ENCODE results near the gene PCSK6. TPM values are rescaled to one million over a fixed set of nuclear protein-coding genes. Genes with fewer than 3 reads are reported as not detected.
A peak's percentile ranks its signal among the peaks of the same experiment; 100 is the strongest.

Gene PCSK6
- total and polyA plus RNA-seq, 3 experiments from 2014 or later, result 0.74 to 1.7 (median 0.95) TPM

GRCh38 chr15:101479342-101479845 is 10.1 kb downstream of the PCSK6 start:
- Mint-ChIP-seq H3K27me3 (peaks cover 9 to 25% of the 10 kb centered on the region in 2 donors), H3K27ac (no peak overlapping the region), H3K9me3 (no peaks in the 10 kb centered on the region), H3K4me1 (no peaks in the 10 kb centered on the region), H3K4me3 (no peak overlapping the region), H3K36me3 (no peaks in the 10 kb centered on the region)
- Histone ChIP-seq H3K4me3 (ENCODE audit: low read length) (no peak overlapping the region), H3K27me3 (ENCODE audit: insufficient read depth, low read length, poor library complexity, severe bottlenecking) (no peaks in the 10 kb centered on the region), H3K4me1 (ENCODE audit: insufficient read depth, low read length) (no peaks in the 10 kb centered on the region), H3K36me3 (ENCODE audit: insufficient read depth, low read length) (no peaks in the 10 kb centered on the region), H3K27ac (ENCODE audit: low read depth, low read length) (no peak overlapping the region), H3K9me3 (ENCODE audit: low read length) (no peaks in the 10 kb centered on the region)
- DNase-seq, result no peak
- ChIA-PET CTCF (no interaction called here), POLR2A (no interaction called here)

- Mint-ChIP-seq H3K4me3 (no peak overlapping the region), H3K9me3 (no peaks in the 10 kb centered on the region), H3K27me3 (peaks cover 9 to 25% of the 10 kb centered on the region in 2 donors), H3K27ac (no peak overlapping the region), H3K36me3 (no peaks in the 10 kb centered on the region), H3K4me1 (no peaks in the 10 kb centered on the region)
- no peaks in the 10 kb centered on the region for H3K27me3 ChIP-seq (ENCODE audit: insufficient read depth, low read length, poor library complexity, severe bottlenecking)
- H3K4me3 ChIP-seq (ENCODE audit: low read length), result no peak overlapping the region
- no peak for DNase-seq
- ChIA-PET CTCF (no interaction called here), POLR2A (no interaction called here)
- no peak overlapping the region for H3K27ac ChIP-seq (ENCODE audit: low read depth, low read length)
- no peaks in the 10 kb centered on the region for H3K4me1 ChIP-seq (ENCODE audit: insufficient read depth, low read length)
- no peaks in the 10 kb centered on the region for H3K36me3 ChIP-seq (ENCODE audit: insufficient read depth, low read length)
- H3K9me3 ChIP-seq (ENCODE audit: low read length), result no peaks in the 10 kb centered on the region
Measured at GRCh38 chr15:101478701-101479341, 10.7 kb downstream of the PCSK6 start.

- Histone ChIP-seq H3K36me3 (ENCODE audit: insufficient read depth, low read length) (no peaks in the 10 kb centered on the region), H3K4me1 (ENCODE audit: insufficient read depth, low read length) (no peaks in the 10 kb centered on the region), H3K27ac (ENCODE audit: low read depth, low read length) (no peak overlapping the region), H3K4me3 (ENCODE audit: low read length) (no peak overlapping the region), H3K9me3 (ENCODE audit: low read length) (no peaks in the 10 kb centered on the region), H3K27me3 (ENCODE audit: insufficient read depth, low read length, poor library complexity, severe bottlenecking) (no peaks in the 10 kb centered on the region)
- no peaks in the 10 kb centered on the region for H3K36me3 Mint-ChIP-seq
- H3K9me3 Mint-ChIP-seq, result no peaks in the 10 kb centered on the region
- H3K27me3 Mint-ChIP-seq, result peaks cover 9 to 25% of the 10 kb centered on the region in 2 donors
- ChIA-PET CTCF (no interaction called here), POLR2A (no interaction called here)
- no peaks in the 10 kb centered on the region for H3K4me1 Mint-ChIP-seq
- H3K4me3 Mint-ChIP-seq, result no peak overlapping the region
- DNase-seq, result no peak
- H3K27ac Mint-ChIP-seq, result no peak overlapping the region
Measured at GRCh38 chr15:101477851-101478362, 11.6 kb downstream of the PCSK6 start.

- Histone ChIP-seq H3K4me1 (ENCODE audit: insufficient read depth, low read length) (no peaks in the 10 kb centered on the region), H3K36me3 (ENCODE audit: insufficient read depth, low read length) (no peaks in the 10 kb centered on the region), H3K4me3 (ENCODE audit: low read length) (no peak overlapping the region), H3K27ac (ENCODE audit: low read depth, low read length) (no peak overlapping the region), H3K9me3 (ENCODE audit: low read length) (no peaks in the 10 kb centered on the region), H3K27me3 (ENCODE audit: insufficient read depth, low read length, poor library complexity, severe bottlenecking) (no peaks in the 10 kb centered on the region)
- POLR2A ChIA-PET, result no interaction called here
- Mint-ChIP-seq H3K4me3 (no peak overlapping the region), H3K36me3 (no peaks in the 10 kb centered on the region), H3K27ac (no peak overlapping the region), H3K27me3 (peaks cover 9 to 25% of the 10 kb centered on the region in 2 donors), H3K4me1 (no peaks in the 10 kb centered on the region), H3K9me3 (no peaks in the 10 kb centered on the region)
- CTCF ChIA-PET, result no interaction called here
- DNase-seq, result no peak
Measured at GRCh38 chr15:101476756-101477155, 12.8 kb downstream of the PCSK6 start.

- ChIA-PET CTCF (no interaction called here), POLR2A (no interaction called here)
- H3K4me1 ChIP-seq (ENCODE audit: insufficient read depth, low read length), result no peaks in the 10 kb centered on the region
- H3K36me3 ChIP-seq (ENCODE audit: insufficient read depth, low read length), result no peaks in the 10 kb centered on the region
- H3K27ac Mint-ChIP-seq, result peak overlapping the region in 1 of 8 donors; percentile 44
- no peaks in the 10 kb centered on the region for H3K27me3 ChIP-seq (ENCODE audit: insufficient read depth, low read length, poor library complexity, severe bottlenecking)
- H3K27me3 Mint-ChIP-seq, result peaks cover 9 to 29% of the 10 kb centered on the region in 2 donors
- H3K36me3 Mint-ChIP-seq, result no peaks in the 10 kb centered on the region
- H3K27ac ChIP-seq (ENCODE audit: low read depth, low read length), result no peak overlapping the region
- H3K4me3 ChIP-seq (ENCODE audit: low read length), result no peak overlapping the region
- H3K4me3 Mint-ChIP-seq, result no peak overlapping the region
- DNase-seq, result no peak
- no peaks in the 10 kb centered on the region for H3K9me3 ChIP-seq (ENCODE audit: low read length)
- no peaks in the 10 kb centered on the region for H3K4me1 Mint-ChIP-seq
- no peaks in the 10 kb centered on the region for H3K9me3 Mint-ChIP-seq
Measured at GRCh38 chr15:101474983-101475382, 14.5 kb downstream of the PCSK6 start.

GRCh38 chr15:101474233-101474632 is 15.3 kb downstream of the PCSK6 start:
- CTCF ChIA-PET, result no interaction called here

GRCh38 chr15:101472033-101472432 is 17.5 kb downstream of the PCSK6 start:
- no peak for DNase-seq
- Mint-ChIP-seq H3K36me3 (no peaks in the 10 kb centered on the region), H3K4me3 (no peak overlapping the region), H3K4me1 (no peaks in the 10 kb centered on the region), H3K9me3 (no peaks in the 10 kb centered on the region), H3K27me3 (peaks cover 10 to 15% of the 10 kb centered on the region in 2 donors), H3K27ac (no peak overlapping the region)
- Histone ChIP-seq H3K9me3 (ENCODE audit: low read length) (no peaks in the 10 kb centered on the region), H3K36me3 (ENCODE audit: insufficient read depth, low read length) (no peaks in the 10 kb centered on the region), H3K27me3 (ENCODE audit: insufficient read depth, low read length, poor library complexity, severe bottlenecking) (no peaks in the 10 kb centered on the region), H3K4me3 (ENCODE audit: low read length) (no peak overlapping the region), H3K4me1 (ENCODE audit: insufficient read depth, low read length) (no peaks in the 10 kb centered on the region), H3K27ac (ENCODE audit: low read depth, low read length) (no peak overlapping the region)
- CTCF ChIA-PET, result no interaction called here
- POLR2A ChIA-PET, result no interaction called here

More at GRCh38 chr15:101474233-101474632, 15.3 kb downstream of the PCSK6 start:
- no peaks in the 10 kb centered on the region for H3K4me1 ChIP-seq (ENCODE audit: insufficient read depth, low read length)
- H3K27me3 ChIP-seq (ENCODE audit: insufficient read depth, low read length, poor library complexity, severe bottlenecking), result no peaks in the 10 kb centered on the region
- no peak overlapping the region for H3K27ac Mint-ChIP-seq
- H3K4me3 ChIP-seq (ENCODE audit: low read length), result no peak overlapping the region
- H3K36me3 Mint-ChIP-seq, result no peaks in the 10 kb centered on the region
- peaks cover 9 to 24% of the 10 kb centered on the region in 2 donors for H3K27me3 Mint-ChIP-seq
- no peaks in the 10 kb centered on the region for H3K9me3 ChIP-seq (ENCODE audit: low read length)
- H3K4me3 Mint-ChIP-seq, result no peak overlapping the region
- DNase-seq, result no peak
- no peaks in the 10 kb centered on the region for H3K9me3 Mint-ChIP-seq
- no peaks in the 10 kb centered on the region for H3K36me3 ChIP-seq (ENCODE audit: insufficient read depth, low read length)
- POLR2A ChIA-PET, result no interaction called here
- no peaks in the 10 kb centered on the region for H3K4me1 Mint-ChIP-seq
- H3K27ac ChIP-seq (ENCODE audit: low read depth, low read length), result no peak overlapping the region

- H3K4me3 Mint-ChIP-seq, result no peak overlapping the region
Measured at GRCh38 chr15:101470548-101471239, 18.8 kb downstream of the PCSK6 start.

More at GRCh38 chr15:101470548-101471239, 18.8 kb downstream of the PCSK6 start:
- ChIA-PET CTCF (no interaction called here), POLR2A (no interaction called here)
- no peaks in the 10 kb centered on the region for H3K4me1 ChIP-seq (ENCODE audit: insufficient read depth, low read length)
- no peak for DNase-seq
- Mint-ChIP-seq H3K27me3 (peaks cover 10 to 16% of the 10 kb centered on the region in 2 donors), H3K4me1 (no peaks in the 10 kb centered on the region), H3K36me3 (no peaks in the 10 kb centered on the region), H3K27ac (no peak overlapping the region), H3K9me3 (no peaks in the 10 kb centered on the region)
- H3K27me3 ChIP-seq (ENCODE audit: insufficient read depth, low read length, poor library complexity, severe bottlenecking), result no peaks in the 10 kb centered on the region
- H3K27ac ChIP-seq (ENCODE audit: low read depth, low read length), result no peak overlapping the region
- no peak overlapping the region for H3K4me3 ChIP-seq (ENCODE audit: low read length)
- H3K9me3 ChIP-seq (ENCODE audit: low read length), result no peaks in the 10 kb centered on the region
- no peaks in the 10 kb centered on the region for H3K36me3 ChIP-seq (ENCODE audit: insufficient read depth, low read length)

Measured in CD8-positive, alpha-beta memory T cell (primary cell).